ENCODE results near the gene ERICH3.

ERICH3 gene

GRCh38 chr1:74530892-74531291, 142.7 kb downstream of the ERICH3 start:
- Histone ChIP-seq H3K27me3 (no peaks in the 10 kb centered on the region), H3K4me2 (no peak overlapping the region), H3K9ac (no peak overlapping the region), H3K4me1 (no peaks in the 10 kb centered on the region), H4K20me1 (no peaks in the 10 kb centered on the region), H3K36me3 (no peaks in the 10 kb centered on the region), H3K4me3 (no peak overlapping the region), H3K9me3 (no peaks in the 10 kb centered on the region), H3K27ac (no peak overlapping the region)
- no peak for TF ChIP-seq Cebpa-rat (IDR thresholded peaks at IDR 0.05)

GRCh38 chr1:74528123-74528522, 145.5 kb downstream of the ERICH3 start:
- Histone ChIP-seq H3K4me1 (no peaks in the 10 kb centered on the region), H3K27ac (no peak overlapping the region), H4K20me1 (no peaks in the 10 kb centered on the region)

GRCh38 chr1:74526708-74527107, 146.9 kb downstream of the ERICH3 start:
- H4K20me1 ChIP-seq = no peaks in the 10 kb centered on the region
- H3K27ac ChIP-seq = no peak overlapping the region
- no peaks in the 10 kb centered on the region for H3K36me3 ChIP-seq
- H3K4me2 ChIP-seq = no peak overlapping the region
- H3K9ac ChIP-seq = no peak overlapping the region
- H3K27me3 ChIP-seq = no peaks in the 10 kb centered on the region
- no peaks in the 10 kb centered on the region for H3K4me1 ChIP-seq
- no peak for TF ChIP-seq Cebpa-rat (IDR thresholded peaks at IDR 0.05)
- no peak overlapping the region for H3K4me3 ChIP-seq
- no peaks in the 10 kb centered on the region for H3K9me3 ChIP-seq

More at GRCh38 chr1:74528123-74528522, 145.5 kb downstream of the ERICH3 start:
- TF ChIP-seq Cebpa-rat (IDR thresholded peaks at IDR 0.05) = no peak
- H3K36me3 ChIP-seq = no peaks in the 10 kb centered on the region
- H3K4me3 ChIP-seq = no peak overlapping the region
- H3K27me3 ChIP-seq = no peaks in the 10 kb centered on the region
- no peaks in the 10 kb centered on the region for H3K9me3 ChIP-seq
- no peak overlapping the region for H3K9ac ChIP-seq
- H3K4me2 ChIP-seq = no peak overlapping the region

GRCh38 chr1:74523873-74524480, 149.6 kb downstream of the ERICH3 start:
- Histone ChIP-seq H3K27ac (no peak overlapping the region), H3K9me3 (no peaks in the 10 kb centered on the region), H3K27me3 (no peaks in the 10 kb centered on the region), H3K4me1 (no peaks in the 10 kb centered on the region), H3K4me3 (no peak overlapping the region), H3K4me2 (no peak overlapping the region), H3K36me3 (no peaks in the 10 kb centered on the region), H4K20me1 (no peaks in the 10 kb centered on the region), H3K9ac (no peak overlapping the region)
- no peak for TF ChIP-seq Cebpa-rat (IDR thresholded peaks at IDR 0.05)

GRCh38 chr1:74522148-74522547, 151.4 kb downstream of the ERICH3 start:
- Histone ChIP-seq H3K36me3 (no peaks in the 10 kb centered on the region), H4K20me1 (no peaks in the 10 kb centered on the region), H3K9ac (no peak overlapping the region), H3K4me1 (no peaks in the 10 kb centered on the region), H3K27ac (no peak overlapping the region), H3K9me3 (no peaks in the 10 kb centered on the region), H3K27me3 (no peaks in the 10 kb centered on the region), H3K4me2 (no peak overlapping the region), H3K4me3 (no peak overlapping the region)
- TF ChIP-seq Cebpa-rat (IDR thresholded peaks at IDR 0.05) = no peak

Measured in BLaER1 (cell line).